ENCODE results near the gene RPF1. TPM values are rescaled to one million over a fixed set of nuclear protein-coding genes. Genes with fewer than 3 reads are reported as not detected.

Gene RPF1
- total RNA-seq, 2 donors from 2014 or later = 38.4 TPM

DNA sequence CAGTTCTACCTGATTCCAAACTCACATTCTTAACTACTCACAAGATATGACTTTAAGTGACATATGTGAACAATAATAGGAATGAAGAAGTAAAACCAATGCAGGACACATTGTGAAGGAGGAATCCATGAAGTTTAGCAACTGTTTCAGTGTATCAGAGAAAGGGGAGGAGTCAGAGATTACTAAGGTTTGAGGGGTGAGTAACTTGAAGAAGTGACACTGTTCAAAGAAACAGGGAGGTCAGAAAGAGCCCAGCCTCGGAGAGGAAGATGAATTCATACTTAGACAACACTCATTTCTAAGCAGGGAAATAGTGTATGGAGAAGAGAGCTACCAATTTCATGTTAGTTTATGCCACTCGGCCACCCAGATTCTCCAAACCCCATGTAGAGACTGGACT, 28.2 kb upstream of the RPF1 start:
- no peak for TF ChIP-seq POLR2AphosphoS5 (IDR thresholded peaks at IDR 0.05)
- TF ChIP-seq POLR2A (IDR thresholded peaks at IDR 0.05) = no peak
- no peak overlapping the region for H3K4me3 ChIP-seq
- H3K27me3 ChIP-seq (replicated peaks; ENCODE audit: insufficient read depth) = no peaks in the 10 kb centered on the region
- no peak overlapping the region for H3K27ac ChIP-seq
- 87% methylated on average over 2 of the region's 2 CpGs for WGBS
- no peaks in the 10 kb centered on the region for H3K4me1 ChIP-seq (replicated peaks)
- H3K9me3 ChIP-seq = no peaks in the 10 kb centered on the region
- intact Hi-C loops (cut with DNase I) = no loop called here
- no peak for DNase-seq (ENCODE audit: low spot score)
- H3K36me3 ChIP-seq = no peaks in the 10 kb centered on the region

DNA sequence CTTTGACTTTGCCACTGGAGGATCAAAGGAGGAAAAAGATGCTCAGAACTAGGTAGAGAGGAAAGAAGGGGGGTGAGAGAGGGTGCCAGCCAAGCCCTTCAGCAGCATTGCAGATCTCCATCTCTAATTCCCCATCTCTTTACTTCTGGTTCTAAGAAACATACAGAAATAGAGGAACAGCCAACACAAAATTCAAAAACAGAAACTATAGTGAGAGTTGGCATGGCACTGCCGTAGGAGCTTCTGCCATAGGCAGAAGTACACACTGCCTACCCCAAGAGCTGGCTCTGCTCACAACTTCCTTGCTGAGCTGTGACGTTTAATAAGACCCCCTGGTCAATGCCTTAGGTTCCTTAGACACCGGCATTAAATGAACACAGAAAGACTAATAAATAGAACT, 26.6 kb upstream of the RPF1 start:
- 64% methylated on average over 3 of the region's 3 CpGs for WGBS
- Histone ChIP-seq H3K4me1 (replicated peaks) (no peaks in the 10 kb centered on the region), H3K9me3 (no peaks in the 10 kb centered on the region), H3K36me3 (no peaks in the 10 kb centered on the region), H3K27me3 (replicated peaks; ENCODE audit: insufficient read depth) (no peaks in the 10 kb centered on the region), H3K4me3 (no peak overlapping the region), H3K27ac (no peak overlapping the region)
- intact Hi-C loops (cut with DNase I) = no loop called here
- TF ChIP-seq POLR2AphosphoS5 (IDR thresholded peaks at IDR 0.05) (no peak), POLR2A (IDR thresholded peaks at IDR 0.05) (no peak)
- TF ChIP-seq, protein P1, sequence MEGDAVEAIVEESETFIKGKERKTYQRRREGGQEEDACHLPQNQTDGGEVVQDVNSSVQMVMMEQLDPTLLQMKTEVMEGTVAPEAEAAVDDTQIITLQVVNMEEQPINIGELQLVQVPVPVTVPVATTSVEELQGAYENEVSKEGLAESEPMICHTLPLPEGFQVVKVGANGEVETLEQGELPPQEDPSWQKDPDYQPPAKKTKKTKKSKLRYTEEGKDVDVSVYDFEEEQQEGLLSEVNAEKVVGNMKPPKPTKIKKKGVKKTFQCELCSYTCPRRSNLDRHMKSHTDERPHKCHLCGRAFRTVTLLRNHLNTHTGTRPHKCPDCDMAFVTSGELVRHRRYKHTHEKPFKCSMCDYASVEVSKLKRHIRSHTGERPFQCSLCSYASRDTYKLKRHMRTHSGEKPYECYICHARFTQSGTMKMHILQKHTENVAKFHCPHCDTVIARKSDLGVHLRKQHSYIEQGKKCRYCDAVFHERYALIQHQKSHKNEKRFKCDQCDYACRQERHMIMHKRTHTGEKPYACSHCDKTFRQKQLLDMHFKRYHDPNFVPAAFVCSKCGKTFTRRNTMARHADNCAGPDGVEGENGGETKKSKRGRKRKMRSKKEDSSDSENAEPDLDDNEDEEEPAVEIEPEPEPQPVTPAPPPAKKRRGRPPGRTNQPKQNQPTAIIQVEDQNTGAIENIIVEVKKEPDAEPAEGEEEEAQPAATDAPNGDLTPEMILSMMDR (IDR thresholded peaks at IDR 0.05) = no peak
- no peak for DNase-seq (ENCODE audit: low spot score)

DNA sequence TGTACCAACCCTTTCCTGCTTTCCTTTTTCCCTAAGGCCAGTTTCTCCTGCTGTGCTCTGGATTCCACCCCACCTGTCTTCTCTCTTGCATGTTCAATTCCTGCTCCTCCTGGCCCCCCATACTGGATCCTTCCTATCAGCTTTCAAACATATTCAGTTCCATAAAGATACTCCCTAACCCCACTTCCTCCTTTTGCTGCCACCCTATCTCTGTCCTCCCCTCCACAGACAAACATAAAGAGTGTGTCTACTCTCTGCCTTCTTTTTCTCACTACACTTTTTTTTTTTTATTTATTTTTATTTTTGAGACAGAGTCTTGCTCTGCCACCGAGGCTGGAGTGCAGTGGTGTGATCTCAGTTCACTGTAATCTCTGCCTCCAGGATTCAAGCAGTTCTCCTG, 16.9 kb upstream of the RPF1 start:
- Histone ChIP-seq H3K4me1 (replicated peaks) (no peaks in the 10 kb centered on the region), H3K27me3 (replicated peaks; ENCODE audit: insufficient read depth) (no peaks in the 10 kb centered on the region), H3K4me3 (no peak overlapping the region), H3K9me3 (no peaks in the 10 kb centered on the region), H3K27ac (no peak overlapping the region), H3K36me3 (no peaks in the 10 kb centered on the region)
- no peak for DNase-seq (ENCODE audit: low spot score)
- WGBS = 91% methylated on average over 1 of the region's 1 CpG
- no peak for TF ChIP-seq POLR2AphosphoS5 (IDR thresholded peaks at IDR 0.05)
- no peak for TF ChIP-seq POLR2A (IDR thresholded peaks at IDR 0.05)
- TF ChIP-seq, protein P1 (IDR thresholded peaks at IDR 0.05) = no peak
- intact Hi-C loops (cut with DNase I) = no loop called here

DNA sequence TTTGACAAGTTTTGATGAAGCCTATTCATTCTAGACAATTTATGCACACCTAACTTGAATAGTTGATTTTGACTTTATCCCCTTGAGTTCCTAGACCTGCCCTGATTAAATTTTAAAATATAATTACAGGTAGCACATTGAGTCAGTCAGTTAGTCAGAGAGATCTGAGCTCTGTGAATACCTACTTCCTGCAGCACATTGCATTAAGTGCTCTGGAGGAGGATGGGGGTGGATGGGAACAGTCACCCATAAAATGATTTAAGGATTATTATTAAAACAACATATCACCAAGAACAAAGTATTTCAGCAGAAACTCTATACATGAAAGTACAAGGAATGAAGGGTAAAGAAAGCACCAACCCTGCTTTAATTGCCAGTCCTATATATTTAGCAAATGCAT, 11.8 kb upstream of the RPF1 start:
- TF ChIP-seq POLR2AphosphoS5 (IDR thresholded peaks at IDR 0.05) (no peak), POLR2A (IDR thresholded peaks at IDR 0.05) (no peak)
- TF ChIP-seq, protein P1 (IDR thresholded peaks at IDR 0.05) = no peak

DNA sequence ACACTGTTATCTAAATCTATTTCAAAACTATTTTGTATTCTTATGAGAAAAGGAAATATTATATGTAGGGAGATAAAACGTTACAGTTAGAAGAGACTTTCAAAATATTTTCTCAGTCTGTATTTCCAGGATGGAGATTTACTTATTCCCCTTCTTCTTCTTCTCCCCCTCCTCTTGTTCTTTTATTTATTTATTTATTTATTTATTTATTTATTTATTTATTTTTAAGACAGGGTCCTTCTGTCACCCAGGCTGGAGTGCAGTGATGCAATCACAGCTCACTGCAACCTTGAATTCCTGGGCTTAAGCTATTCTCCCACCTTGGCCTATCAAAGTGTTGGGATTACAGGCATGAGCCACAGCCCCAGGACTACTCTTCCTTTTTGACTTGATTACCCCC, 2.8 kb upstream of the RPF1 start:
- Histone ChIP-seq H3K4me1 (replicated peaks) (peaks cover 1% of the 10 kb centered on the region), H3K36me3 (no peaks in the 10 kb centered on the region), H3K27ac (no peak overlapping the region), H3K9me3 (no peaks in the 10 kb centered on the region), H3K27me3 (replicated peaks; ENCODE audit: insufficient read depth) (peaks cover 3% of the 10 kb centered on the region), H3K4me3 (no peak overlapping the region)
- DNase-seq (ENCODE audit: low spot score) = no peak
- intact Hi-C loops (cut with DNase I) = loop anchor here (10.0 kb wide), 1 partner anchor 129 kb away; no protein-coding TSS in a partner anchor
- 49% methylated on average over 1 of the region's 1 CpG for WGBS
- TF ChIP-seq POLR2AphosphoS5 (IDR thresholded peaks at IDR 0.05) (no peak), POLR2A (IDR thresholded peaks at IDR 0.05) (no peak)
- TF ChIP-seq, protein P1 (IDR thresholded peaks at IDR 0.05) = no peak

More for the DNA sequence above, 11.8 kb upstream of the RPF1 start:
- H3K36me3 ChIP-seq = no peaks in the 10 kb centered on the region
- no peak overlapping the region for H3K4me3 ChIP-seq
- H3K9me3 ChIP-seq = no peaks in the 10 kb centered on the region
- no peak for DNase-seq (ENCODE audit: low spot score)
- peaks cover 2% of the 10 kb centered on the region for H3K27me3 ChIP-seq (replicated peaks; ENCODE audit: insufficient read depth)
- H3K27ac ChIP-seq = no peak overlapping the region
- no peaks in the 10 kb centered on the region for H3K4me1 ChIP-seq (replicated peaks)
- intact Hi-C loops (cut with DNase I) = no loop called here
